A549 (cell line): ENCODE results near the gene CD83. TPM values are rescaled to one million over a fixed set of nuclear protein-coding genes. Genes with fewer than 3 reads are reported as not detected.

Source experiments
- ATAC-seq, 2 experiments: fragments of 200-7000 bp in 1 of 2; fragments of >200 bp in 1 of 2; cut with Nextera tagmentation in 1 of 2; cut with Tn5 transposase in 1 of 2; 3 replicates each; pipeline versions ENCODE4 v1.8.0 to v1.9.1; 2018 to 2020; ENCODE audit warnings: mild to moderate bottlenecking in 1 of 2, moderate library complexity in 1 of 2
- CTCF ChIA-PET: fragments of 300-600 bp; sonication (Branson Sonifier 250); formaldehyde crosslinking; extraction: SDS; loops from one replicate; lab custom pipeline; 2021; ENCODE audit warnings: antibody characterized with exemption, inconsistent platforms; lab: Yijun Ruan, JAX
- POLR2A ChIA-PET: fragments of 350-600 bp; formaldehyde crosslinking; extraction: SDS; loops from one replicate; lab custom pipeline; 2021; ENCODE audit warnings: antibody characterized with exemption, inconsistent platforms; lab: Yijun Ruan, JAX
- DNase-seq, 2 experiments: peaks; one replicate each; pipeline versions ENCODE4 v3.0.0 to v3.0.0-alpha.2; 2011 to 2016; ENCODE audit warnings: low read depth in 1 of 2, low spot score in 1 of 2
- FAIRE-seq: peaks from 2 replicates; lab custom pipeline; 2011; peaks lifted over from hg19 to GRCh38; lab: Jason Lieb, UNC
- H3K27ac ChIP-seq, 2 experiments: fragments of >200 bp; sonication (Bioruptor Twin); formaldehyde crosslinking; 3 replicates each; pipeline ENCODE4 v1.5.1; 2016 to 2017
- H3K4me1 ChIP-seq: fragments of >200 bp; sonication (Bioruptor Twin); formaldehyde crosslinking; 3 replicates; pipeline ENCODE4 v1.6.1; 2016
- H3K4me2 ChIP-seq: fragments of >200 bp; sonication (Bioruptor Twin); formaldehyde crosslinking; 3 replicates; pipeline ENCODE4 v1.6.1; 2016
- H3K4me3 ChIP-seq: fragments of >200 bp; sonication (Bioruptor Twin); formaldehyde crosslinking; 3 replicates; pipeline ENCODE4 v1.5.1; 2016
- H3K9me3 ChIP-seq: fragments of >200 bp; sonication (Bioruptor Twin); formaldehyde crosslinking; 3 replicates; pipeline ENCODE4 v1.6.1; 2016
- BCL3 ChIP-seq: fragments of >200 bp; sonication (Bioruptor Twin); formaldehyde crosslinking; IDR thresholded peaks from 3 replicates; pipeline ENCODE4 v1.6.1; 2016
- BHLHE40 ChIP-seq: IDR thresholded peaks from 2 replicates; pipeline ENCODE4 v1.6.1; 2012; ENCODE audit warnings: low read depth, low read length, inconsistent platforms
- CEBPB ChIP-seq, 2 experiments: fragments of >200 bp in 1 of 2; sonication (Bioruptor Twin) in 1 of 2; formaldehyde crosslinking in 1 of 2; IDR thresholded peaks; 2 replicates each; pipeline ENCODE4 v1.6.1; 2012 to 2016
- CHD2 ChIP-seq: fragments of 150-350 bp; IDR thresholded peaks from 2 replicates; pipeline ENCODE4 v1.6.1; 2014; ENCODE audit warnings: low read length; ENCODE audit not compliant: partially characterized antibody
- CTCF ChIP-seq: fragments of >200 bp; sonication (Bioruptor Twin); formaldehyde crosslinking; IDR thresholded peaks from 3 replicates; pipeline ENCODE4 v1.5.1; 2016
- EHF ChIP-seq: fragments of 250-450 bp; sonication (Bioruptor Pico); IDR thresholded peaks from 2 replicates; pipeline ENCODE4 v1.5.0; 2020; ENCODE audit warnings: mild to moderate bottlenecking
- EHMT2 ChIP-seq: fragments of 200-600 bp; sonication (generic); IDR thresholded peaks from 2 replicates; pipeline ENCODE4 v1.6.1; 2016; ENCODE audit warnings: antibody characterized with exemption, low read depth, mild to moderate bottlenecking, moderate library complexity
- EP300 ChIP-seq, 2 experiments: fragments of >200 bp; sonication (Bioruptor Twin); formaldehyde crosslinking; IDR thresholded peaks; 2 replicates in 1 of 2; 3 replicates in 1 of 2; pipeline ENCODE4 v1.6.1; 2016 to 2017
- FOSB ChIP-seq: fragments of 250-450 bp; sonication (Bioruptor Pico); IDR thresholded peaks from 2 replicates; pipeline ENCODE4 v1.5.0; 2020; ENCODE audit warnings: mild to moderate bottlenecking, moderate library complexity
- FOSL2 ChIP-seq, 2 experiments: fragments of 450-650 bp in 1 of 2; fragments of >200 bp in 1 of 2; sonication (Bioruptor Twin) in 1 of 2; formaldehyde crosslinking; IDR thresholded peaks; 2 replicates each; pipeline versions ENCODE4 v1.5.0 to v1.6.1; 2016 to 2020; ENCODE audit warnings: mild to moderate bottlenecking in 1 of 2, moderate library complexity in 1 of 2
- HMGXB4 ChIP-seq: fragments of 250-450 bp; sonication (Bioruptor Pico); IDR thresholded peaks from 2 replicates; pipeline ENCODE4 v1.5.0; 2021; ENCODE audit warnings: mild to moderate bottlenecking, moderate library complexity, borderline replicate concordance
- HOXB13 ChIP-seq: fragments of 250-450 bp; sonication (Bioruptor Pico); IDR thresholded peaks from 2 replicates; pipeline ENCODE4 v1.5.0; 2020; ENCODE audit warnings: low read depth, mild to moderate bottlenecking, moderate library complexity
- HOXB5 ChIP-seq: fragments of 250-450 bp; sonication (Bioruptor Pico); IDR thresholded peaks from 2 replicates; pipeline ENCODE4 v1.5.0; 2020; ENCODE audit warnings: mild to moderate bottlenecking, moderate library complexity
- JUN ChIP-seq, 2 experiments: fragments of >200 bp; sonication (Bioruptor Twin); formaldehyde crosslinking; IDR thresholded peaks; 2 replicates in 1 of 2; 3 replicates in 1 of 2; pipeline ENCODE4 v1.6.1; 2016 to 2017
- KDM1A ChIP-seq: fragments of 200-600 bp; sonication (generic); IDR thresholded peaks from 2 replicates; pipeline ENCODE4 v1.6.1; 2016; ENCODE audit warnings: low read depth, mild to moderate bottlenecking
- KDM5A ChIP-seq: fragments of 200-600 bp; sonication (generic); IDR thresholded peaks from 2 replicates; pipeline ENCODE4 v1.6.1; 2016; ENCODE audit warnings: antibody characterized with exemption, mild to moderate bottlenecking
- MAFK ChIP-seq: fragments of 450-650 bp; IDR thresholded peaks from 2 replicates; pipeline ENCODE4 v1.6.1; 2014; ENCODE audit not compliant: partially characterized antibody
- MAZ ChIP-seq: fragments of 150-350 bp; IDR thresholded peaks from 2 replicates; pipeline ENCODE4 v1.6.1; 2014; ENCODE audit warnings: antibody characterized with exemption, low read depth, low read length, borderline replicate concordance
- MYC ChIP-seq: IDR thresholded peaks from 2 replicates; pipeline ENCODE4 v1.6.1; 2012; ENCODE audit warnings: mild to moderate bottlenecking, inconsistent platforms, low read length, improper control_type of control experiment, borderline replicate concordance
- NFE2L2 ChIP-seq: fragments of 150-350 bp; conservative IDR thresholded peaks from 2 replicates; pipeline ENCODE4 v1.6.1; 2014; ENCODE audit warnings: low read length
- NPAS2 ChIP-seq: fragments of 250-450 bp; sonication (Bioruptor Pico); IDR thresholded peaks from 2 replicates; pipeline ENCODE4 v1.8.0; 2022; ENCODE audit warnings: mild to moderate bottlenecking, moderate library complexity, borderline replicate concordance
- PBX3 ChIP-seq: IDR thresholded peaks from 2 replicates; pipeline ENCODE4 v1.6.1; 2012
- PHF8 ChIP-seq: fragments of 200-600 bp; sonication (generic); IDR thresholded peaks from 2 replicates; pipeline ENCODE4 v1.6.1; 2016; ENCODE audit warnings: low read depth, mild to moderate bottlenecking, antibody characterized with exemption, moderate library complexity, borderline replicate concordance
- POLR2A ChIP-seq: IDR thresholded peaks from 2 replicates; pipeline ENCODE4 v1.6.1; 2012; ENCODE audit warnings: mild to moderate bottlenecking, low read length
- RARB ChIP-seq: fragments of 250-450 bp; sonication (Bioruptor Pico); IDR thresholded peaks from 2 replicates; pipeline ENCODE4 v1.8.0; 2021; ENCODE audit warnings: mild to moderate bottlenecking, moderate library complexity
- RFX5 ChIP-seq: fragments of 450-650 bp; IDR thresholded peaks from 2 replicates; pipeline ENCODE4 v1.7.1; 2014; ENCODE audit warnings: antibody characterized with exemption, mild to moderate bottlenecking, moderate library complexity
- TFCP2L1 ChIP-seq: fragments of 250-450 bp; sonication (Bioruptor Pico); IDR thresholded peaks from 2 replicates; pipeline ENCODE4 v1.5.0; 2021; ENCODE audit warnings: mild to moderate bottlenecking
- TP53 ChIP-seq: fragments of 250-450 bp; sonication (Bioruptor Pico); IDR thresholded peaks from 2 replicates; pipeline ENCODE4 v1.5.0; 2021; ENCODE audit warnings: mild to moderate bottlenecking, moderate library complexity
- USF2 ChIP-seq: fragments of 450-650 bp; IDR thresholded peaks from 2 replicates; pipeline ENCODE4 v1.6.1; 2014; ENCODE audit warnings: antibody characterized with exemption
- ZC3H11A ChIP-seq: fragments of 450-650 bp; IDR thresholded peaks from 2 replicates; pipeline ENCODE4 v1.6.1; 2014; ENCODE audit warnings: antibody characterized with exemption, mild to moderate bottlenecking
- ZFP36 ChIP-seq: fragments of 450-650 bp; IDR thresholded peaks from 2 replicates; pipeline ENCODE4 v1.6.1; 2014; ENCODE audit warnings: borderline replicate concordance; ENCODE audit not compliant: partially characterized antibody
- ZNF302 ChIP-seq: fragments of 250-450 bp; sonication (Bioruptor Pico); IDR thresholded peaks from 2 replicates; pipeline ENCODE4 v1.9.0; 2021; ENCODE audit warnings: inconsistent platforms, mild to moderate bottlenecking, moderate library complexity
- WGBS: methylation state at CpG from one replicate; pipeline ENCODE4 v1.1.6; 2017; ENCODE audit errors: missing lambda C conversion rate; 5-methylcytosine and 5-hydroxymethylcytosine counted together
- polyA plus RNA-seq, 4 experiments: library from polyadenylated mRNA; depleted of rRNA in 3 of 4; stranded (reverse); fragments of >200 nt; fragmentation: RNase III in 1 of 4; extraction: RNeasy Plus Mini Kit Qiagen cat#74134 plus additional on column Dnase treatment in 1 of 4; gene quantifications; 2 replicates in 3 of 4; 3 replicates in 1 of 4; pipeline ENCODE4 v1.2.3, GENCODE V29; 2011 to 2017

The CD83 gene
- polyA plus RNA-seq, 2 of the 4 experiments (the other 2 are of a cell fraction) = 0.79 to 0.94 TPM

- no peak for FAIRE-seq
- Histone ChIP-seq H3K4me3 (no peak overlapping the region), H3K9me3 (0 out of 3 replicates have a peak, but pooled peaks cover 2% of the 10 kb centered on the region), H3K27ac (no peak overlapping the region), H3K4me2 (no peak overlapping the region), H3K4me1 (no peaks in the 10 kb centered on the region)
- no peak for DNase-seq
- ATAC-seq = no peak
- CTCF ChIA-PET = interaction anchor here (0.8 kb wide), 1 partner anchor 52 kb away, joined by 3 read pairs; no protein-coding TSS in a partner anchor
- POLR2A ChIA-PET = no interaction called here
- WGBS = 64% methylated on average over 11 of the region's 11 CpGs
- no peak for TF ChIP-seq PBX3
- no peak for TF ChIP-seq KDM1A
- TF ChIP-seq MAZ = no peak
- TF ChIP-seq HMGXB4 (CRISPR knock-in tag) = no peak
- no peak for TF ChIP-seq USF2
- no peak for TF ChIP-seq MYC
- no peak for TF ChIP-seq TP53 (CRISPR knock-in tag)
- TF ChIP-seq NPAS2 = no peak
- TF ChIP-seq CEBPB (IDR thresholded peaks at IDR 0.05) = no peak
- TF ChIP-seq PHF8 = no peak
- TF ChIP-seq JUN (IDR thresholded peaks at IDR 0.05) = no peak
- no peak for TF ChIP-seq EHMT2
- TF ChIP-seq ZNF302 (CRISPR knock-in tag) = no peak
- no peak for TF ChIP-seq RARB (CRISPR knock-in tag)
- TF ChIP-seq HOXB5 (CRISPR knock-in tag) = no peak
- TF ChIP-seq FOSB (CRISPR knock-in tag) = no peak
- no peak for TF ChIP-seq HOXB13
Observed at GRCh38 chr6:14092838-14093789, 24.5 kb upstream of the CD83 start.

GRCh38 chr6:14094721-14095120 is 22.9 kb upstream of the CD83 start:
- 63% methylated on average over 4 of the region's 4 CpGs for WGBS
- no peak overlapping the region for H3K27ac ChIP-seq
- FAIRE-seq = no peak
- CTCF ChIA-PET = interaction anchor here (1.9 kb wide), 1 partner anchor 186 kb away, joined by 4 read pairs; no protein-coding TSS in a partner anchor
- H3K4me2 ChIP-seq = no peak overlapping the region
- H3K4me3 ChIP-seq = no peak overlapping the region
- ATAC-seq = no peak
- TF ChIP-seq KDM5A = no peak
- TF ChIP-seq EP300 (IDR thresholded peaks at IDR 0.05) = no peak
- TF ChIP-seq BCL3 = no peak
- no peak for TF ChIP-seq MAFK
- no peak for TF ChIP-seq TFCP2L1
- TF ChIP-seq ZFP36 = no peak
- TF ChIP-seq RFX5 = no peak
- no peak for TF ChIP-seq BHLHE40
- TF ChIP-seq ZC3H11A = no peak
- TF ChIP-seq POLR2A = no peak
- TF ChIP-seq FOSL2 (IDR thresholded peaks at IDR 0.05) = no peak
- no peak for TF ChIP-seq FOSL2 (CRISPR knock-in tag; IDR thresholded peaks at IDR 0.05)
- no peak for TF ChIP-seq MAZ
- no peak for TF ChIP-seq EHF (CRISPR knock-in tag)
- no peak for TF ChIP-seq CHD2
- no peak for TF ChIP-seq NFE2L2
- TF ChIP-seq CTCF = no peak
- TF ChIP-seq, all 56 proteins: peak for 0
- Histone ChIP-seq H3K9me3 (0 out of 3 replicates have a peak, but pooled peaks cover 2% of the 10 kb centered on the region), H3K4me1 (no peaks in the 10 kb centered on the region)
- POLR2A ChIA-PET = no interaction called here
- no peak for DNase-seq
